ENCODE measurements around the gene CD247. TPM values are rescaled to one million over a fixed set of nuclear protein-coding genes. Genes with fewer than 3 reads are reported as not detected.

Gene CD247
- total RNA-seq, 1 experiment from 2014 or later = not detected

- Histone ChIP-seq H3K4me1 (replicated peaks) (no peaks in the 10 kb centered on the region), H3K4me3 (no peak overlapping the region), H3K27me3 (replicated peaks) (no peaks in the 10 kb centered on the region), H3K27ac (no peak overlapping the region), H3K9me3 (replicated peaks) (no peaks in the 10 kb centered on the region), H3K36me3 (no peaks in the 10 kb centered on the region)
- no peak for DNase-seq (ENCODE audit: low read depth in 1 of 2, low spot score in 2 of 2)
Measured at GRCh38 chr1:167418391-167418790, 99.9 kb downstream of the CD247 start.

- no peak for DNase-seq (ENCODE audit: low read depth in 1 of 2, low spot score in 2 of 2)
- Histone ChIP-seq H3K27me3 (replicated peaks) (no peaks in the 10 kb centered on the region), H3K36me3 (peaks cover 10% of the 10 kb centered on the region), H3K4me3 (no peak overlapping the region), H3K27ac (no peak overlapping the region), H3K9me3 (replicated peaks) (no peaks in the 10 kb centered on the region), H3K4me1 (replicated peaks) (no peaks in the 10 kb centered on the region)
Measured at GRCh38 chr1:167416506-167416905, 101.8 kb downstream of the CD247 start.

GRCh38 chr1:167413328-167413727 is 105.0 kb downstream of the CD247 start:
- no peak overlapping the region for H3K4me3 ChIP-seq
- H3K27me3 ChIP-seq (replicated peaks) = no peaks in the 10 kb centered on the region
- H3K4me1 ChIP-seq (replicated peaks) = no peaks in the 10 kb centered on the region
- H3K36me3 ChIP-seq = peaks cover 10% of the 10 kb centered on the region
- no peaks in the 10 kb centered on the region for H3K9me3 ChIP-seq (replicated peaks)
- no peak for DNase-seq (ENCODE audit: low read depth in 1 of 2, low spot score in 2 of 2)
- H3K27ac ChIP-seq = no peak overlapping the region

- Histone ChIP-seq H3K27ac (no peak overlapping the region), H3K4me3 (no peak overlapping the region), H3K4me1 (replicated peaks) (no peaks in the 10 kb centered on the region), H3K27me3 (replicated peaks) (no peaks in the 10 kb centered on the region), H3K9me3 (replicated peaks) (no peaks in the 10 kb centered on the region), H3K36me3 (peaks cover 10% of the 10 kb centered on the region)
- DNase-seq (ENCODE audit: low read depth in 1 of 2, low spot score in 2 of 2) = no peak
Measured at GRCh38 chr1:167412920-167413319, 105.4 kb downstream of the CD247 start.

- H3K4me3 ChIP-seq = no peak overlapping the region
- no peaks in the 10 kb centered on the region for H3K27me3 ChIP-seq (replicated peaks)
- H3K9me3 ChIP-seq (replicated peaks) = no peaks in the 10 kb centered on the region
- peaks cover 10% of the 10 kb centered on the region for H3K36me3 ChIP-seq
- H3K4me1 ChIP-seq (replicated peaks) = no peaks in the 10 kb centered on the region
- DNase-seq (ENCODE audit: low read depth in 1 of 2, low spot score in 2 of 2) = no peak
- no peak overlapping the region for H3K27ac ChIP-seq
Measured at GRCh38 chr1:167412072-167412471, 106.3 kb downstream of the CD247 start.

GRCh38 chr1:167409183-167409582 is 109.1 kb downstream of the CD247 start:
- no peak overlapping the region for H3K4me3 ChIP-seq
- peaks cover 7% of the 10 kb centered on the region; the same call in 1 of the 2 replicates for H3K4me1 ChIP-seq (replicated peaks)
- peaks cover 10% of the 10 kb centered on the region for H3K36me3 ChIP-seq
- H3K9me3 ChIP-seq (replicated peaks) = no peaks in the 10 kb centered on the region
- DNase-seq (ENCODE audit: low read depth in 1 of 2, low spot score in 2 of 2) = no peak
- H3K27ac ChIP-seq = no peak overlapping the region
- no peaks in the 10 kb centered on the region for H3K27me3 ChIP-seq (replicated peaks)

- no peak overlapping the region for H3K27ac ChIP-seq
- H3K9me3 ChIP-seq (replicated peaks) = no peaks in the 10 kb centered on the region
- H3K4me1 ChIP-seq (replicated peaks) = peaks cover 7% of the 10 kb centered on the region; the same call in 1 of the 2 replicates
- H3K27me3 ChIP-seq (replicated peaks) = no peaks in the 10 kb centered on the region
- no peak overlapping the region for H3K4me3 ChIP-seq
- no peak for DNase-seq (ENCODE audit: low read depth in 1 of 2, low spot score in 2 of 2)
- H3K36me3 ChIP-seq = peaks cover 10% of the 10 kb centered on the region
Measured at GRCh38 chr1:167408355-167408754, 110.0 kb downstream of the CD247 start.

GRCh38 chr1:167404908-167405307 is 113.4 kb downstream of the CD247 start:
- H3K27ac ChIP-seq = no peak overlapping the region
- no peak for DNase-seq (ENCODE audit: low read depth in 1 of 2, low spot score in 2 of 2)
- no peak overlapping the region for H3K4me3 ChIP-seq
- no peaks in the 10 kb centered on the region; the same call in 1 of the 2 replicates for H3K36me3 ChIP-seq
- peaks cover 7% of the 10 kb centered on the region; the same call in 1 of the 2 replicates for H3K4me1 ChIP-seq (replicated peaks)
- H3K27me3 ChIP-seq (replicated peaks) = no peaks in the 10 kb centered on the region
- H3K9me3 ChIP-seq (replicated peaks) = no peaks in the 10 kb centered on the region

GRCh38 chr1:167404161-167404888 is 114.0 kb downstream of the CD247 start:
- H3K27ac ChIP-seq = no peak overlapping the region
- no peaks in the 10 kb centered on the region for H3K27me3 ChIP-seq (replicated peaks)
- H3K36me3 ChIP-seq = no peaks in the 10 kb centered on the region; the same call in 1 of the 2 replicates
- no peak for DNase-seq (ENCODE audit: low read depth in 1 of 2, low spot score in 2 of 2)
- H3K4me3 ChIP-seq = no peak overlapping the region
- no peaks in the 10 kb centered on the region for H3K9me3 ChIP-seq (replicated peaks)
- peaks cover 7% of the 10 kb centered on the region; the same call in 1 of the 2 replicates for H3K4me1 ChIP-seq (replicated peaks)

- no peaks in the 10 kb centered on the region for H3K9me3 ChIP-seq (replicated peaks)
- DNase-seq (ENCODE audit: low read depth in 1 of 2, low spot score in 2 of 2) = peak; percentile 11 to 48
- H3K36me3 ChIP-seq = peaks cover 13% of the 10 kb centered on the region; the same call in 1 of the 2 replicates
- no peak overlapping the region for H3K27ac ChIP-seq
- H3K27me3 ChIP-seq (replicated peaks) = no peaks in the 10 kb centered on the region
- H3K4me3 ChIP-seq = no peak overlapping the region
- H3K4me1 ChIP-seq (replicated peaks) = peaks cover 7% of the 10 kb centered on the region; the same call in 1 of the 2 replicates
Measured at GRCh38 chr1:167401260-167401873, 117.0 kb downstream of the CD247 start.

- no peak overlapping the region for H3K27ac ChIP-seq
- no peaks in the 10 kb centered on the region for H3K27me3 ChIP-seq (replicated peaks)
- H3K4me1 ChIP-seq (replicated peaks) = peaks cover 7% of the 10 kb centered on the region; the same call in 1 of the 2 replicates
- peaks cover 13% of the 10 kb centered on the region; the same call in 1 of the 2 replicates for H3K36me3 ChIP-seq
- H3K4me3 ChIP-seq = no peak overlapping the region
- no peak for DNase-seq (ENCODE audit: low read depth in 1 of 2, low spot score in 2 of 2)
- H3K9me3 ChIP-seq (replicated peaks) = no peaks in the 10 kb centered on the region
Measured at GRCh38 chr1:167400359-167400953, 117.9 kb downstream of the CD247 start.

GRCh38 chr1:167392200-167392696 is 126.1 kb downstream of the CD247 start:
- H3K27me3 ChIP-seq (replicated peaks) = no peaks in the 10 kb centered on the region
- H3K9me3 ChIP-seq (replicated peaks) = no peaks in the 10 kb centered on the region
- H3K4me3 ChIP-seq = no peak overlapping the region
- no peak overlapping the region for H3K27ac ChIP-seq
- no peak for DNase-seq (ENCODE audit: low read depth in 1 of 2, low spot score in 2 of 2)
- H3K4me1 ChIP-seq (replicated peaks) = no peaks in the 10 kb centered on the region
- H3K36me3 ChIP-seq = 0 out of 2 replicates have a peak, but pooled peaks cover 7% of the 10 kb centered on the region

GRCh38 chr1:167388976-167389375 is 129.4 kb downstream of the CD247 start:
- H3K4me1 ChIP-seq (replicated peaks) = no peaks in the 10 kb centered on the region
- H3K9me3 ChIP-seq (replicated peaks) = no peaks in the 10 kb centered on the region
- H3K27ac ChIP-seq = no peak overlapping the region
- DNase-seq (ENCODE audit: low read depth in 1 of 2, low spot score in 2 of 2) = no peak
- H3K27me3 ChIP-seq (replicated peaks) = no peaks in the 10 kb centered on the region
- no peak overlapping the region for H3K4me3 ChIP-seq
- H3K36me3 ChIP-seq = 0 out of 2 replicates have a peak, but pooled peaks cover 4% of the 10 kb centered on the region

All from SJSA1 (cell line).